T-helper 2 cell treated with Interferon-gamma antibody and Interleukin-4, amounts not matched to agents 5 μg/mL and 100 μg/mL, for 36 hours (primary cell): ENCODE measurements around the gene ADK.
"Not testable (repeated sequence)": the region's sequence is repeated elsewhere in the genome, so short reads cannot be mapped to it uniquely, and the experiment has no call there.

Experiments used
- DNase-seq: peaks from one replicate; pipeline ENCODE4 v3.0.0; 2021; ENCODE audit warnings: low spot score
- H3K27ac Mint-ChIP-seq: one replicate; pipeline ENCODE4 v1.8.0; 2021; ENCODE audit warnings: mild to moderate bottlenecking, mixed read lengths
- H3K27me3 Mint-ChIP-seq: one replicate; pipeline ENCODE4 v1.8.0; 2021; ENCODE audit warnings: low read depth, mixed read lengths
- H3K36me3 Mint-ChIP-seq: one replicate; pipeline ENCODE4 v1.8.0; 2021; ENCODE audit warnings: low read depth, mixed read lengths
- H3K4me1 Mint-ChIP-seq: one replicate; pipeline ENCODE4 v1.8.0; 2021; ENCODE audit warnings: low read depth, mixed read lengths
- H3K4me3 Mint-ChIP-seq: one replicate; pipeline ENCODE4 v1.8.0; 2022; ENCODE audit warnings: mild to moderate bottlenecking, moderate library complexity, mixed read lengths
- H3K9me3 Mint-ChIP-seq: one replicate; pipeline ENCODE4 v1.8.0; 2021; ENCODE audit warnings: mixed read lengths

ADK gene

GRCh38 chr10:74490551-74490950, 339.5 kb downstream of the ADK start:
- Mint-ChIP-seq H3K4me3 (no peak overlapping the region), H3K27ac (no peak overlapping the region), H3K9me3 (peaks cover 5% of the 10 kb centered on the region), H3K4me1 (peaks cover 1% of the 10 kb centered on the region), H3K36me3 (no peaks in the 10 kb centered on the region), H3K27me3 (no peaks in the 10 kb centered on the region)
- DNase-seq: no peak

- Mint-ChIP-seq H3K9me3 (peaks cover 10% of the 10 kb centered on the region), H3K4me1 (peaks cover 1% of the 10 kb centered on the region), H3K4me3 (no peak overlapping the region), H3K27me3 (no peaks in the 10 kb centered on the region), H3K27ac (no peak overlapping the region), H3K36me3 (no peaks in the 10 kb centered on the region)
- DNase-seq: no peak
These were observed 340.0 kb downstream of the ADK start for GRCh38 chr10:74491014-74491413.

- not testable (repeated sequence) for DNase-seq, H3K27me3 Mint-ChIP-seq, H3K27ac Mint-ChIP-seq, H3K4me1 Mint-ChIP-seq, H3K4me3 Mint-ChIP-seq
- peaks cover 20% of the 10 kb centered on the region for H3K36me3 Mint-ChIP-seq
- peaks cover 36% of the 10 kb centered on the region for H3K9me3 Mint-ChIP-seq
These were observed 345.3 kb downstream of the ADK start for GRCh38 chr10:74496276-74496675.

GRCh38 chr10:74498664-74499063, 347.6 kb downstream of the ADK start:
- H3K4me1 Mint-ChIP-seq: peaks cover 15% of the 10 kb centered on the region
- not testable (repeated sequence) for H3K4me3 Mint-ChIP-seq, DNase-seq, H3K27me3 Mint-ChIP-seq, H3K27ac Mint-ChIP-seq
- H3K9me3 Mint-ChIP-seq: peaks cover 36% of the 10 kb centered on the region
- H3K36me3 Mint-ChIP-seq: peaks cover 22% of the 10 kb centered on the region

- Mint-ChIP-seq H3K4me1 (peaks cover 18% of the 10 kb centered on the region), H3K36me3 (peaks cover 29% of the 10 kb centered on the region)
- peak; percentile 21 for DNase-seq
These were observed 349.1 kb downstream of the ADK start for GRCh38 chr10:74500026-74500704.

GRCh38 chr10:74500816-74501215, 349.8 kb downstream of the ADK start:
- H3K27me3 Mint-ChIP-seq: no peaks in the 10 kb centered on the region
- no peak for DNase-seq
- peaks cover 37% of the 10 kb centered on the region for H3K9me3 Mint-ChIP-seq
- no peak overlapping the region for H3K27ac Mint-ChIP-seq
- H3K36me3 Mint-ChIP-seq: peaks cover 35% of the 10 kb centered on the region
- peaks cover 18% of the 10 kb centered on the region for H3K4me1 Mint-ChIP-seq
- H3K4me3 Mint-ChIP-seq: no peak overlapping the region

More at GRCh38 chr10:74500026-74500704, 349.1 kb downstream of the ADK start:
- no peak overlapping the region for H3K4me3 Mint-ChIP-seq
- H3K27ac Mint-ChIP-seq: no peak overlapping the region
- peaks cover 37% of the 10 kb centered on the region for H3K9me3 Mint-ChIP-seq
- no peaks in the 10 kb centered on the region for H3K27me3 Mint-ChIP-seq

GRCh38 chr10:74502963-74503608, 352.1 kb downstream of the ADK start:
- Mint-ChIP-seq H3K4me1 (peaks cover 18% of the 10 kb centered on the region), H3K36me3 (peaks cover 29% of the 10 kb centered on the region), H3K4me3 (no peak overlapping the region), H3K9me3 (peaks cover 19% of the 10 kb centered on the region), H3K27ac (no peak overlapping the region), H3K27me3 (no peaks in the 10 kb centered on the region)
- DNase-seq: no peak

GRCh38 chr10:74507951-74508350, 356.9 kb downstream of the ADK start:
- no peak for DNase-seq
- Mint-ChIP-seq H3K36me3 (peaks cover 39% of the 10 kb centered on the region), H3K4me3 (no peak overlapping the region), H3K27me3 (no peaks in the 10 kb centered on the region), H3K27ac (no peak overlapping the region), H3K9me3 (peaks cover 43% of the 10 kb centered on the region), H3K4me1 (peaks cover 8% of the 10 kb centered on the region)

GRCh38 chr10:74510594-74510993, 359.6 kb downstream of the ADK start:
- no peak overlapping the region for H3K4me3 Mint-ChIP-seq
- peaks cover 62% of the 10 kb centered on the region for H3K9me3 Mint-ChIP-seq

GRCh38 chr10:74511051-74511450, 360.0 kb downstream of the ADK start:
- Mint-ChIP-seq H3K27me3 (no peaks in the 10 kb centered on the region), H3K36me3 (peaks cover 43% of the 10 kb centered on the region), H3K4me1 (no peaks in the 10 kb centered on the region), H3K4me3 (no peak overlapping the region), H3K9me3 (peaks cover 61% of the 10 kb centered on the region), H3K27ac (no peak overlapping the region)
- DNase-seq: no peak

More at GRCh38 chr10:74510594-74510993, 359.6 kb downstream of the ADK start:
- H3K36me3 Mint-ChIP-seq: peaks cover 44% of the 10 kb centered on the region
- no peaks in the 10 kb centered on the region for H3K4me1 Mint-ChIP-seq
- H3K27me3 Mint-ChIP-seq: no peaks in the 10 kb centered on the region
- H3K27ac Mint-ChIP-seq: no peak overlapping the region
- DNase-seq: no peak

GRCh38 chr10:74514322-74514721, 363.3 kb downstream of the ADK start:
- no peak for DNase-seq
- H3K9me3 Mint-ChIP-seq: peaks cover 63% of the 10 kb centered on the region
- H3K4me3 Mint-ChIP-seq: no peak overlapping the region
- H3K27me3 Mint-ChIP-seq: no peaks in the 10 kb centered on the region
- H3K27ac Mint-ChIP-seq: no peak overlapping the region
- H3K4me1 Mint-ChIP-seq: no peaks in the 10 kb centered on the region
- H3K36me3 Mint-ChIP-seq: peaks cover 42% of the 10 kb centered on the region

- H3K27ac Mint-ChIP-seq: no peak overlapping the region
- no peak overlapping the region for H3K4me3 Mint-ChIP-seq
- H3K36me3 Mint-ChIP-seq: peaks cover 23% of the 10 kb centered on the region
- DNase-seq: no peak
- H3K9me3 Mint-ChIP-seq: peaks cover 28% of the 10 kb centered on the region
- H3K27me3 Mint-ChIP-seq: no peaks in the 10 kb centered on the region
- H3K4me1 Mint-ChIP-seq: no peaks in the 10 kb centered on the region
These were observed 367.0 kb downstream of the ADK start for GRCh38 chr10:74518061-74518460.

GRCh38 chr10:74521526-74521925, 370.5 kb downstream of the ADK start:
- H3K36me3 Mint-ChIP-seq: peaks cover 3% of the 10 kb centered on the region
- H3K9me3 Mint-ChIP-seq: no peaks in the 10 kb centered on the region
- H3K4me3 Mint-ChIP-seq: no peak overlapping the region
- H3K27ac Mint-ChIP-seq: no peak overlapping the region
- no peaks in the 10 kb centered on the region for H3K4me1 Mint-ChIP-seq
- no peaks in the 10 kb centered on the region for H3K27me3 Mint-ChIP-seq
- DNase-seq: no peak

GRCh38 chr10:74523199-74523598, 372.2 kb downstream of the ADK start:
- no peak overlapping the region for H3K4me3 Mint-ChIP-seq
- H3K36me3 Mint-ChIP-seq: peaks cover 5% of the 10 kb centered on the region
- no peaks in the 10 kb centered on the region for H3K27me3 Mint-ChIP-seq
- DNase-seq: no peak
- H3K4me1 Mint-ChIP-seq: peaks cover 1% of the 10 kb centered on the region
- no peaks in the 10 kb centered on the region for H3K9me3 Mint-ChIP-seq
- no peak overlapping the region for H3K27ac Mint-ChIP-seq
